Upper lobe of left lung (tissue), 6 donors: ENCODE data around the gene DCAF6. TPM values are rescaled to one million over a fixed set of nuclear protein-coding genes. Genes with fewer than 3 reads are reported as not detected.

Source experiments
- ATAC-seq, 2 donors: fragments of 200-7000 bp; cut with Tn5 transposase; one replicate each; pipeline ENCODE4 v1.9.1; 2022; ENCODE audit warnings: mild to moderate bottlenecking in 2 of 2, moderate library complexity in 2 of 2; ENCODE audit not compliant: low FRiP score in 2 of 2
- DNase-seq, 2 donors: peaks; one replicate each; pipeline ENCODE4 v3.0.0-alpha.2; 2019 to 2020
- H3K27ac ChIP-seq, 4 donors: fragments of 200-600 bp; sonication (generic); one replicate each; pipeline ENCODE4 v1.5.1; 2016 to 2019
- H3K27me3 ChIP-seq, 4 donors: fragments of 200-600 bp; sonication (generic); one replicate each; pipeline ENCODE4 v1.5.1; 2017 to 2019
- H3K36me3 ChIP-seq, 4 donors: fragments of 200-600 bp; sonication (generic); one replicate each; pipeline ENCODE4 v1.5.1; 2016 to 2019
- H3K4me1 ChIP-seq, 4 donors: fragments of 200-600 bp; sonication (generic); one replicate each; pipeline ENCODE4 v1.5.1; 2018 to 2019
- H3K4me3 ChIP-seq, 4 donors: fragments of 200-600 bp; sonication (generic); one replicate each; pipeline ENCODE4 v1.5.1; 2017 to 2019; ENCODE audit warnings: mild to moderate bottlenecking in 2 of 4, moderate library complexity in 1 of 4
- H3K9me3 ChIP-seq, 4 donors: fragments of 200-600 bp; sonication (generic); one replicate each; pipeline ENCODE4 v1.5.1; 2018 to 2019
- CTCF ChIP-seq, 6 experiments: fragments of 450-650 bp in 4 of 6; fragments of 200-600 bp in 2 of 6; sonication (generic) in 2 of 6; IDR thresholded peaks; one replicate each; pipeline ENCODE4 v1.5.1; 2016 to 2019; ENCODE audit warnings: antibody characterized with exemption in 6 of 6
- EP300 ChIP-seq, 4 donors: sonication (generic); formaldehyde crosslinking; IDR thresholded peaks; one replicate each; pipeline ENCODE4 v1.5.1; 2017; ENCODE audit warnings: antibody characterized with exemption in 4 of 4, control low read depth in 2 of 4
- POLR2A ChIP-seq, 4 donors: fragments of 450-650 bp; IDR thresholded peaks; one replicate each; pipeline ENCODE4 v1.5.1; 2016 to 2017; ENCODE audit warnings: antibody characterized with exemption in 4 of 4, mild to moderate bottlenecking in 2 of 4
- POLR2AphosphoS5 ChIP-seq, 2 donors: sonication (generic); formaldehyde crosslinking; IDR thresholded peaks; one replicate each; pipeline ENCODE4 v1.5.1; 2017; ENCODE audit warnings: antibody characterized with exemption in 2 of 2
- WGBS, 2 donors: methylation state at CpG; one replicate each; pipeline ENCODE4 v1.1.5; 2017 to 2018; 5-methylcytosine and 5-hydroxymethylcytosine counted together
- total RNA-seq, 6 donors: library from RNA; depleted of rRNA in 4 of 6; stranded (reverse); fragments of >200 nt in 4 of 6; gene quantifications; one replicate each; pipeline versions ENCODE4 v1.1.0 to v1.2.1, GENCODE V29; 2016 to 2021
- donor health status: DM: no; HTN: no; CAD: no; lungs with moderate emphysema.
- donor health status: DM: no; HTN: yes; CAD: no; lungs with severe emphysema.

DCAF6 gene
- total RNA-seq, 6 donors from 2014 or later, result 37.5 to 110 (median 55.5) TPM

DNA sequence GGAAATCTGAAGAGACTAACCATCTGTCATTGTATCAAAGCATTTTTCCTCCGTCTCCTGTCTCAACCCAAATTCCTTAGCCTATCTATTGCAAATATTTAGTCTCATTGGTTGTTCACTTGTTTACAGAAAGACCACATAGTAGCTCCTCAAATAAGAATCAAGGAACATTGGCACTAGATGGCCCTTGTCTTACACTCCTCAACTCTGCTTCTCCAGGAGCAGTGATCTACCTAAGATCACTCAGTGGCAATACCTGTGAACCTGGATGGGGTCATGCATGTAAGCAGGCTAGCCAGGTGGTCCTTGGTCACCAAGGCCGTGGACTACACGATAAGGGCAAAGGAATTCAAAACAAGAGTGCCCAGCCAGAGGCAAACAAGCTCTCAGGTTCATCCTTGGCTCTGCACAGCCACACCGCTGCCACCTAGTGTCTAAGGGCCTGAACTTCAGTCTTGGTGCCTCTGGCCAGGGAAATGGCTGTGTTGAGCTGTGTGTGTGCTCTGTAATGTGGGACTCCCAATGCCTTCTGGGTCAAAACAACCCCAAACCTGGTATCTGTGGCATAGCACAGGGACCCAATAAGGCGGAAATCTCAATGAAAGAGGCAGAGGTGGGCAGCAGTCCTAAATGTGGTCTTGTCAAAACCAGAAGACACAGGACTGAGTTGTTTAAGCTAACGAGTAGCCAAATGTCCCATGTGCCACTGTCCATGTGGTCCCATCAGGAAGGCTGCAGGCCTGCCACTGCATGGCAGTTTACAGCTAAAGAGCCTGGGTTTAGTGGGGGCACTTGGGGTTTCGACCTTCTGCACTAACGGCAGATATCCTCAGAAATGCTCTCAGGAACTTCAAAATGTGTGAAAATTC lies 145.8 kb downstream of the DCAF6 start:
- Histone ChIP-seq H3K27me3 (no peaks in the 10 kb centered on the region), H3K4me3 (no peak overlapping the region), H3K27ac (peak overlapping the region in 3 of 4 donors; percentile 35 to 68 (median 62)), H3K36me3 (peaks cover 0 to 21% (median 5%) of the 10 kb centered on the region in 4 donors), H3K9me3 (no peaks in the 10 kb centered on the region), H3K4me1 (peaks cover 8 to 12% (median 11%) of the 10 kb centered on the region in 4 donors)
- ATAC-seq (peak; percentile 88 to 89), DNase-seq (peak in 1 of 2 donors; percentile 80)
- 52 to 80% methylated on average over 5 to 8 of the region's 8 CpGs for WGBS, 2 donors
- TF ChIP-seq POLR2AphosphoS5 (IDR thresholded peaks at IDR 0.05), result no peak
- no peak for TF ChIP-seq POLR2A (IDR thresholded peaks at IDR 0.05)
- TF ChIP-seq CTCF (IDR thresholded peaks at IDR 0.05), result peak; percentile 74 to 86 (median 82)
- TF ChIP-seq EP300 (IDR thresholded peaks at IDR 0.05), result no peak

- DNase-seq (no peak), ATAC-seq (no peak)
- H3K9me3 ChIP-seq, result no peaks in the 10 kb centered on the region
- peaks cover 0 to 17% (median 0%) of the 10 kb centered on the region in 4 donors for H3K36me3 ChIP-seq
- no peaks in the 10 kb centered on the region for H3K27me3 ChIP-seq
- peaks cover 8 to 12% (median 11%) of the 10 kb centered on the region in 4 donors for H3K4me1 ChIP-seq
- WGBS, 2 donors, result 92 to 93% methylated on average over 6 to 7 of the region's 7 CpGs
- H3K27ac ChIP-seq, result no peak overlapping the region
- no peak for TF ChIP-seq EP300 (IDR thresholded peaks at IDR 0.05)
- TF ChIP-seq CTCF (IDR thresholded peaks at IDR 0.05), result no peak
- no peak for TF ChIP-seq POLR2A (IDR thresholded peaks at IDR 0.05)
- no peak for TF ChIP-seq POLR2AphosphoS5 (IDR thresholded peaks at IDR 0.05)
- H3K4me3 ChIP-seq, result no peak overlapping the region
These were observed 147.2 kb downstream of the DCAF6 start for GRCh38 chr1:168083456-168084325.

DNA sequence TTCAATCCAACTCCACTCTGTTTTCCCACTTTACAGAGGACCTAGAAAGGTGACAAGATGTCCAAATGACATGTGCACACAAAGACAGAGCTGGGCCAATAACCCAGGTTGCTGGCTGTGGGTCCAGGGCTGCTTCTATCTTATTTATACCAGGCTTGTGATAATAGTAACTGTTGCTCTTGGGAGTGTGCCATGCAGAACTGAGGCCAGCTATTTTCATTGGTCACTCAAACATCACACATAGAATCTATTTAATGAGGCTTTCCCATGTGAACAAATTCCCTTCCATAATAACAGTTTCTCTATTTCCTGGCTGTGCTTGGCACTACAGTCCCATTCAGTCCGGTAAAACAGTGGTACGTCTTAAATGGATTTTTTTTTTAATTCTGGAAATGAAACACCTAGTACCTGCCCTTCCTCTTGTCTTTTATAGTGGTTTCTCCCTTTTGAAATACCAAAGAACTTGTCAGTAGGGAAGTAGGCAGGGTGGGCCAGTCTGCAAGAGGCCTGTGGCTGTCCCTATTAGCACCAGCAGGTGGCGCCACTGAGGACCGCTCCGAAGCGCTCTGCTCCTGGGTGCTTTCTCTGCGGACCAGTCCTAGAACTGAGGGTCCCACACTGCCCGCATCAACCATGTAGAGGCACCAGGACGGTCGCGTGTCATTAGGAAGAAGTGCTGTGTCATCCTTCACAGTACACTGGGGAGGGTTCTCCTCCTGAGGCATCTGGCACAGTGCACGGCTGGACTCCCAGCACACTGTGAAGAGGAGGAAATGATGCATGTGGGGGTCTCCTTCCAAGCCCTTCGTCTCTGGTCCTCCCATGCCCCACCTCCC lies 148.1 kb downstream of the DCAF6 start:
- no peak overlapping the region for H3K4me3 ChIP-seq
- peaks cover 8 to 12% (median 11%) of the 10 kb centered on the region in 4 donors for H3K4me1 ChIP-seq
- DNase-seq (peak; percentile 62 to 72), ATAC-seq (peak; percentile 47 to 66)
- H3K9me3 ChIP-seq, result no peaks in the 10 kb centered on the region
- no peaks in the 10 kb centered on the region for H3K27me3 ChIP-seq
- 41 to 58% methylated on average over 13 of the region's 13 CpGs for WGBS, 2 donors
- TF ChIP-seq EP300 (IDR thresholded peaks at IDR 0.05), result no peak
- peak; percentile 62 to 87 (median 72) for TF ChIP-seq CTCF (IDR thresholded peaks at IDR 0.05)
- TF ChIP-seq POLR2AphosphoS5 (IDR thresholded peaks at IDR 0.05), result no peak
- no peak for TF ChIP-seq POLR2A (IDR thresholded peaks at IDR 0.05)
- peak overlapping the region in 3 of 4 donors; percentile 9 to 42 (median 32) for H3K27ac ChIP-seq
- peaks cover 0 to 16% (median 0%) of the 10 kb centered on the region in 4 donors for H3K36me3 ChIP-seq

DNA sequence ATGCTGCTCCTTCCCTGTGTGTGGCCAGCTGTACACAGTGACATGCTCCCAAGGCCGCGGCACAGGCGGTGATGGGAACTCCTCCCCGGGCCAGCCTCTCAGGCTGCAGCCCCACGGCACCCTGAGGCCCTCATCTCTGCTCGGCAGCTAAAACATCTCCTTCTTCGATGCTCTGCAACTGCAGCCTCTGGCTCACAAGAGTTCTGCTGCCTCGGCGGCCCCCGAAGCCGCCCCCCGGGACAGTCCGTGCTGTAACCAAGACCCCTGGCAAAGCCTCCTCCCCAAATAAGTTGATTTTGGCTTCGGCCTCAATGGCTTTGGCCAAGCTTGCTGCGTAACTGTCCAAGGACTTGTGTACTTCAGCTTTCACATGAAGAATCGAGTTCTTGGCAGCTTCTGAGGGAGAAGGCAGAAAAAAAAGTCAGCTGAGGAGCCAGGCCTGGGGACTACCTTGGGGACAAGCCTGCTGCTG lies 149.0 kb downstream of the DCAF6 start:
- DNase-seq, result peak in 1 of 2 donors; percentile 73
- 92 to 93% methylated on average over 16 of the region's 16 CpGs for WGBS, 2 donors
- Histone ChIP-seq H3K9me3 (no peaks in the 10 kb centered on the region), H3K27ac (peak overlapping the region; percentile 2 to 42 (median 20)), H3K4me3 (no peak overlapping the region), H3K27me3 (no peaks in the 10 kb centered on the region), H3K36me3 (peaks cover 0 to 19% (median 0%) of the 10 kb centered on the region in 4 donors), H3K4me1 (peaks cover 8 to 12% (median 11%) of the 10 kb centered on the region in 4 donors)
- TF ChIP-seq POLR2A (IDR thresholded peaks at IDR 0.05) (no peak), POLR2AphosphoS5 (IDR thresholded peaks at IDR 0.05) (peak in 1 of 2 donors; percentile 12)
- ATAC-seq, result peak in 1 of 2 donors; percentile 35
